Measurements from ENCODE around the gene NATD1. TPM values are rescaled to one million over a fixed set of nuclear protein-coding genes. Genes with fewer than 3 reads are reported as not detected.

The NATD1 gene
- total RNA-seq, 1 donor from 2014 or later, result 20.6 TPM

DNA sequence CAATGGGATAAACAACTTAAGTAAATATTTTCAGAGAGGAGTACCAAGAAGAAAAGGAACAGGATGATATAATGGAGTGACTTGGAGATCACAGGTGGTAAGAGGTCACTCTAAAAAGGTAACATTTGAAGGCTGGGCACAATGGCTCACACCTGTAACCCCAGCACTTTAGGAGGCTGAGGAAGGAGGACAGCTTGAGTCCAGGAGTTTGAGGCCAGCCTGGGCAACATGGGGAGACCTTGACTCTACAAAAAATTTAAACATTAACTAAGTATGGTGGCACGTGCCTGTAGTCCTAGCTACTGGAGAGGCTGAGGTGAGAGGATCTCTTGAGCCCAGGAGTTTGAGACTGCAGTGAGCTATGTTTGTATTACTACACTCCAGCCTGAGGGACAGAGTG is 35.9 kb downstream of the NATD1 start:
- no peak for DNase-seq (ENCODE audit: low spot score)

DNA sequence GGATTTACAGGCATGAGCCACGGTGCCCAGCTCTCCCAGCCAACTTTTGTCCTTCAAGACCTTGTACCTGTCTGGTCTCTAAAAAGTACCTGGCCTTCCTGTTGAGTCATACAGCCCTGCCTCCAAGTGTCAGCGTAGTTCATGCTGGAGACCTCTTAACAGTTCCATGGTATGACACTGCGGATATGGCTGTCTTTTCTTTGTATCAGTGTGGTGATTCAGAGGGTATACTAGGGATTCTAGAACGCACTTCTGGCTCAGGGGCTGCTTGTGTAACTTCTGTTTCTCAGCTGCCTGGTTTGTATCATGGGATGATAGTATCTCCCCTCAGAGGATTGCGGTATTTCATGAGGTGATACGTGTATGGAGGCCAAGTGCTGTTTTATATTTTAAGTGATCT is 37.3 kb downstream of the NATD1 start:
- DNase-seq (ENCODE audit: low spot score), result no peak

DNA sequence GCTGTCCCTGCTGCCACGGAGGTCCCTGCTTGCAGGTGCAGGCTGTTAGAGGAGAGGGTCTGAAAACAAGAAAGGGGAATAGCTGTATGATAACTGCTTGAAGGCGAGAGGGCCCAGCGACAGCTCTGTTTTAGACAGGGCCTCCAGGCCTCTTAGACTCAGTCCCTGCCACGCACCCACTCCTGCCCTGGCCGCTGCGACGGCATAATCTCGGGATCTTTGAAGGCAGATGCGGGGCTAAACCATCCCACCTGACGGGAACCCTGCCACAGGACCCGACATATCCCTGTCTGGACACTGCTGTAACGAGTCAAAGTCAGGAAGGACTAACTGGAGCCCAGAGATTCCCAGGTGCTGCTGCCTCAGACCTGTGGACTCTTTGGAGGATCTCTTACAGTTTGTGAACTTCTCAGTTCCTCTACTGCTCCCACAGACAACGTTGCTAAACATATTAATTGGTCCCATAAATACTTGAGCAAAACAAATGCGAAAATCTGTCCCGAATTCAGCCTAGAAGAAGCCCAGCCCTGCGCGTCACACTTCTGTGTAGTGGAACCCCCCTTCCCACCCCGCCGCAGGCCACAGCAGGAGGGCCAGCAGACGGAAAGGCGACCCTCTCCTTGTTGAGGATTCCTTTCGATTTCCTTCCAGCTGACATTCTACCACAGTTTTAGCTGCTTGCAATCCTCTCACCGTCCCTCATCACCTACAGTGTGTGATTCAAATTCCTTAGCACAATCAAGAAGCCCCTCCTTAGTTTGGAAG is 38.3 kb downstream of the NATD1 start:
- no peak for DNase-seq (ENCODE audit: low spot score)

DNA sequence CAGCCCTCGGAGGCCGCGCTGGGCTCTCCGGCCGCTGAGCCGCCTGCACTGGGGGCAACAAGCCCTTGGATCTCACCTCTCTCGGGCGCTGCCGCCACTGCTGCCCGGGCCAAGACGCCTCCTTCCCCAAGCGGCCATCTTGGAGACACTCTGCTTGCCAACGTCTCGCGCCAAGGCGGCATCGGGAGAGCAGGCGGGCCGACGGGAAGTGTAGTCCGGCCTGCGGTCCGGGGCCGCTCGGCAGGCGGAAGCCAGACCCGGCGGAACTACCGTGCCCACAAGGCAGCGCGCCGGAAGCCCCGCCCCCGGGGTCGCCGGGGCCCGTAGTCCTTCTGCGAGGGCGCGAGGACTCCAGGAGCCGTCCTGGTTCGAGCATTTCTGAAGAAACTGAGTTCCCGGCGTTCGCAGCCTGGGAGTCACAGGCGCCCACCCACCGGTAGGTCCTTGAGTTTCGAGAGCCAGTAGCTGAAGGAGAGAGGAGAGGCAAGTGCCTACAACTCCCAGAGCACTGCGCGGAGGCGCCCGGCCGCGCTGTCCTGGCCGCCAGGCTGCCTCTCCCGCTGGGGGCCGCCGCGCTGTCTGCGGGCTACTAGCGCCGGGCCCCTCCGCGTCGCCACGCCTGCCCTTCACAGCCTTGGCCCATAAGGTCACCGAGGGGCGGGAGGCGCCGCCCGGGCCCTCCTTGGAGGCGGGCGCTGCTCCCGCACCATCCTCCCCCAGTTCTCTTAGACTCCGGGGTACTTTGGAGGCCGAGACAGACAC is 39.0 kb downstream of the NATD1 start, which contains the start of gene TMEM11:
Gene TMEM11, minus strand, starts transcription at position 147 of the 762 bp plus-strand sequence. Its CDS starts 9 bp downstream, at position 138.
- peak; percentile 95 for DNase-seq (ENCODE audit: low spot score)

DNA sequence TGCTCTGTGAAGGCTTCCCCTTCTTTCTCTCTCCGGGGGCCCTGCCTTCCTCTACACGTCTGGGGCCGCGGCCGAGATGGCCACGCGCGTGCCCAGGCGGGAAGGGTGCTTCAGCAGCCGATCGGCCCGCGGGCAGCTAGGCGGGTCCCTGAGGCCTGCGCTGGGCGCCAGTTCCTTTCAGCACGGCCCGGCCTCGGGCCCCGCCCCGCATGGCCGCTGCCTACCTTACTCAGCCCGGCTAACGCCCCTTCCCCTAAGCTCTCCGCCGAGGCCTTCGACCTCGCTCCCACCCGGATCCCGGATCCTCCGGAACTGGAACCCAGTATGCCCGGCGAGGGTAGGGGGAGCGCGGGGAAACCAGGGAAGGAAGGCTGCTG is 39.6 kb downstream of the NATD1 start:
- peak; percentile 16 for DNase-seq (ENCODE audit: low spot score)

DNA sequence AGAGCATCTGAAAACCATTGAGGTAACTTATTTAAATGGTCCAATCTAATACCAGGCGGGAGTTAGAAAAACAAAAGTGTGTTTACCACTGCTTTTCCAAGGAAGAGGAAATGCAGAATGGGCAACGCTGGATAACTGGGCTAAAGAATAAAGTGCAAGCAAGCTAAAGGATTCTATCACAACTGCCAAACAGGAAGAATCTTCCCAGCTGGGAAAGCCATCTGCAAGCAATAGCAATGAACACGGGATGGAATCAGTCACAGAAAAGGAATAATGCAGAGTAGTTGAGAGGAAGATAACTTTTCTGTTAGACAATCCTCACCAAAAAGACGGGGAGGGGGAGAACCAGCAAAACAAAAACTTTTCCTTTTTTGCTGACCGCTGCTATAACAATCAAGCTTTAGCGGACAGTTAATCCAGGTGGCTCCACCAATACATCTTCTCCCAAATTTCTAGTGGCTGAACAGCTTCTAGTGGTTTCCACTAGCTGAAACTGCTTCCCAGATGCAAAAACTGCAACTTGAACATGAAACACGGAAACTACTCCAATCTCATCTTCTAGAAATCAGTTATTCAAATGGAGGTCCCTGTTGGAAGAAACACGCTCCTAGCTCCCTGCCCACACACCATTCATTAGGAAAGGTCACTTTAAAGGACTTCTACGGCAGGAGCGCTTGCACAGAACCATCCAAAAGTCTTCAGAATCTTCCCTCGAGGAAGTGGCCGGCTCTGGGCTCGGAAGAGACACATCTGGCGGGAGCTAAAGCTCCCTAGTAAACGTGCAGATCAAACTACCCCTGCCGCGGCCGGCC is 40.2 kb downstream of the NATD1 start:
- no peak for DNase-seq (ENCODE audit: low spot score)

DNA sequence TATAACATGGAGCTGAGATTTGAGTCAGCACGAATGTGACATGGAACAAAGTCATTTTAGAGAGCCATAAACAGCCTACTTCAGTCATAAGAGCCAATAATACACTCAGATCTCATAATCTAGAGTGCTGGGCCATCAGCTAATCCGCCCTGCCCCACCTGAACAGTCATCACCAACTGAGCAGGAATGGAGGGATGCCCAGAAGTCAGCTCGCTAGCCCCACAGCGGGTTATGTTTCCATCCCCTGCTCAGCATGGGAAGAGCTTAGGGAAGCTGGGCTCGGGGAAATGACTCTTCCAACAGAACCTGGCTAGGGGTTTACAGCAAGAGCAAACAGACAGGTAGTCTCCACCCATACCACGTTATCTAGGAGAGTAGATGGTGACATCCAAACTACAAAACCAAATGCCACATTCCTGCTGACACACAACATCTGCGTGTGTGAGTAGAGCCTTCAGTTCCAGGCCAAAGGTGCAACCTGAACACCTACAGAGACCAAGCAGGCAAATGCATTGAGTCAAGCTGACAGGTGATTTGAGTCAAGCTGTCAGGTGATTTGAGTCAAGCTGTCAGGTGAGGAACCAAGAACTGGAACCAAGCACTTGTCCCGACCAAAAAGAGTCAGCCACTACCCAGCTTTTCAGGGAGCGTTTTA is 41.3 kb downstream of the NATD1 start:
- DNase-seq (ENCODE audit: low spot score), result no peak

DNA sequence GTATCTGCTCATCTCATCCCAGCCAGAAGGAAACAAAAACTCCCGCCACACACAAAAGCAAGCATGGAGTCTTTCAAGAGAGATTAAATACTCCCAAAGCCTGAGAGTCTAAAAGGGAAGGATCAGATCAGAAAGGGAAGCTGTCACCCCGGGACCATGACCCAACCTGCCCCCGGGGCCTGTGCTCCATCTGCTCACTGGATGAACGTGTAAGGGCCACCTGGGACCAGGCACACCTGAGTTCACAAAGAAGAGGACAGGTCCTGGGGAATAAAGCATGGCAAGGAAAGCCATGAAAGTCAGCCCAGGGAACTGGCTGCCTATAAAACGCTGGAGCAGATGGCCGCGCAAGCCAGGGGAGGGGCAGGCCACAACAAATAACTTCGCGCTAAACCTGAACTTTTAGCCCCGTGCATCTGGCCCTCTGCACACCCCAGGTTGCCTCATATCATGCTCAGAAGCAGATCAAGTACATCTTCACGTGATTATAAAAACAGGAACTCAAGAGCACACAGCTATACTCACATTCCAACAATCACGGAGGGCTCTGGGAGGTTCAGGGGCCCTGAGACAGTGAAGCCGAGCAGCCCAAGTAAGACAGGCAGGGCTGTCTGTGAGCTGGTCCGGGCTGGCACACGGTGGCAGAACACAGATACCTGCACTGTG is 42.7 kb downstream of the NATD1 start:
- no peak for DNase-seq (ENCODE audit: low spot score)

DNA sequence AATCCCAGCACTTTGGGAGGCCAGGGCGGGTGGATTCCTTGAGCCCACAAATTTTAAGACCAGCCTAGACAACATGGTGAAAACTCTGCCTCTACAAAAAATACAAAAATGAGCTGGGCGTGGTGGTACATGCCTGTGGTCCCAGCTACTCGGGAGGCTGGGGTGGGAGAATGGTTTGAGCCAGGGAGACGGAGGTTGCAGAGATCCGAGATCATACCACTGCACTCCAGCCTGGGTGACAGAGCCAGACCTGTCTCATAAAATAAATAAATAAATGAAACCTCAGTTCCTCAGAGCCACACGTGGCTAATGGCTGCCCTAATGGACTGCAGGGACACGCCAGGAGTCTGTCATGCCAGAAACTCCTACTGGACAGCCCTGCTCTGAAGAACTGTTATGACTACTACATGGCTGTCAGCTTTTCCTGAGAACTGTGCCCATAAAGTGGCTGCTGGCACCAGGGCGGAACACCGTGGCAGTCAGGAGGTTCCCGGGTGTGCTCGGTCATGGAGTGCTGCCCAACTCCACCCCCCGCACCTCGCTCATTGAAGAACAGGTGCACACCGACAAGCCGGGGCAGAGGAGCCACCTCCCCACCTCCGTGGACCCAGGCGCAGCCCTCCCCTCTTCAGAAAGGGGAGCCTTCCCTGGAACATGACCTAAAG is 43.6 kb downstream of the NATD1 start:
- DNase-seq (ENCODE audit: low spot score), result no peak

DNA sequence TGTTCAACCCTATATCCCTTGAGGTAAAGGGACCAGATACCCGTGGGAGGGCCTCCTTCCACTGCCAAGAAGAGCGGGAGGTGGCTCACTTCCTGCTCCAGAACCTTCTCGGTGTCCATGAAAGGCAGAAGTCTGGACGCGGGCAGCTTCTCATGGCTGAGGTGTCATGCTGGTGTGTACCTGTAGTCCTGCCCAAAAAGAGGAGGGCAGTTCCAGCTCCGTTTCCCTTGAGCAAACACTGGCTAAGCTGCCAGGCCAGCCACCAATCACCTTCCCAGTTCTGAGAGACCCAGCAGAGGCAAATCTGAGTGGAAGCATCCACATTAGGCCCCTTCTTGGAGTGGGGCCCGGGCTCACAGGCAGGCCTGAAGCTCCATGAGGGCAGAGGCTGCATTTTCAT is 44.9 kb downstream of the NATD1 start:
- DNase-seq (ENCODE audit: low spot score), result no peak

DNA sequence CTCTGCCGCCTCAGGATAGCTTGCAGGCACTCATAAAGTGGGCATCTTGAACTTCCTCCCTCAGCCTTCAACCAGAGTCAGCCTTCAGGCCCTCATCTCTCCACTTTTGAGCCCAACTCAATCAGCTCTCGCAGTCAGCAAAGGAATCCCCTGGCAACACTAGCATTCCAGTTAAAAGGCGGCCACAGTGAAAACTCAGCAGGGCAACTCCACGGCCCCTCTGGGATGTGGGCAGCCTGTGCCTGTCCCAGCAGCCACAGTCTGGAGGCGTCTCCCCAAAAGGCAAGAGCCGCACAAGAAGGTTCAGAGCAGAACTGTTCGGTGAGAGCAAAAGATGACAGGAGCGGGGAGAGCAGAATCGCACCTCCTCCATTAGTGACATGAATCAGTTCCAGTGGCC is 48.3 kb downstream of the NATD1 start:
- no peak for DNase-seq (ENCODE audit: low spot score)

DNA sequence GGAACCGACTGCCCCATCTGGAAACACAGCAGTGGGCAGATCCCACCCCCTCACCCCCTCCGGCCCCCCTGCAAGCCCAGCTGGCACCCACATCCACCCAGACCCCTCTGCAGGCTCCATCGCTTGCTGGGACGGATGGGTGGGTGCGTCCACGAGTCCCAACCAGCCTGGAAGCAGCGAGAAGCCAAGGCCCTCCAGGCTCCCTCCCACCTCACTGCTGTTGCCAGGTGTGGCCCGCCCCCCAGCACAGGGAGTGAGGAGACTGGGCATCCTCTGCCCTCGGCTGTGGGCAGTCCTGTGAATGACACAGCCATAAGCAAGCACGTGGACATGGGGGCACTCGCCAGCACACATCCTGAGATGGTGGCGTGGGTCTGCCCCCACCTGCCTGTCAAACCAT is 50.7 kb downstream of the NATD1 start:
- DNase-seq (ENCODE audit: low spot score), result no peak

DNA sequence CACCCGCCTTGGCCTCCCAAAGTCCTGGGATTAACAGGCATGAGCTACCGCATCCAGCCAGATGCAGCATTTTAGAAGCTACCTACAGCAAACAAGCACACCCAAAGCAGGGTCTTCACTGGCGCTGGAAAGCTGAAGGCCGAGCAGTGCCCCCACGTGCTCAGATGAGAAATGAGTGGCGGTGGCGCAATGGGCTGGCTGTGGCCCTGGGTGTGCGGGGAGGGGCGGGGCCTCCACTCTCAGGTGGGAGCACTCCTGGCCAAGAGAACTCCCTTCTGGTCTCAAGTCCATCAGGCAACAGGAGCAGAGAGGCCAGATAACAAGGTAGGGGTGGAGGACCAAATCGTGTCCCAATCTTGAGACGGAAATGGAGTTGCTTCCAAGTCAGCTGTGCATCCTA is 51.3 kb downstream of the NATD1 start:
- DNase-seq (ENCODE audit: low spot score), result no peak

DNA sequence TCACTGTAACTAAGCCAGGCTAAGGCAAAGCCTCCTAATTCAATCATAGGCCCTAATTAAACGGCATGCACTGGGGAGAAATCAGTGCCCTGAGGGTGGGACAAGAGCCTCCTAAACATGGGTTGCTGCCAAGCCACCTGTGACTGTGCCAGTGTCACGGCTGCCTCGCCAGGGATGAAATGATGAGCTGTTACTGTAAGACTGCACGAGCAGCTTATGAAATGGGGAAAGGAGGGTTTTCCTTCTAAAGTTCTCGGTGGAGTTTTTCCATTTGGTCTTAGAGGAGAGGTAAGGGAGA is 52.0 kb downstream of the NATD1 start:
- DNase-seq (ENCODE audit: low spot score), result no peak

DNA sequence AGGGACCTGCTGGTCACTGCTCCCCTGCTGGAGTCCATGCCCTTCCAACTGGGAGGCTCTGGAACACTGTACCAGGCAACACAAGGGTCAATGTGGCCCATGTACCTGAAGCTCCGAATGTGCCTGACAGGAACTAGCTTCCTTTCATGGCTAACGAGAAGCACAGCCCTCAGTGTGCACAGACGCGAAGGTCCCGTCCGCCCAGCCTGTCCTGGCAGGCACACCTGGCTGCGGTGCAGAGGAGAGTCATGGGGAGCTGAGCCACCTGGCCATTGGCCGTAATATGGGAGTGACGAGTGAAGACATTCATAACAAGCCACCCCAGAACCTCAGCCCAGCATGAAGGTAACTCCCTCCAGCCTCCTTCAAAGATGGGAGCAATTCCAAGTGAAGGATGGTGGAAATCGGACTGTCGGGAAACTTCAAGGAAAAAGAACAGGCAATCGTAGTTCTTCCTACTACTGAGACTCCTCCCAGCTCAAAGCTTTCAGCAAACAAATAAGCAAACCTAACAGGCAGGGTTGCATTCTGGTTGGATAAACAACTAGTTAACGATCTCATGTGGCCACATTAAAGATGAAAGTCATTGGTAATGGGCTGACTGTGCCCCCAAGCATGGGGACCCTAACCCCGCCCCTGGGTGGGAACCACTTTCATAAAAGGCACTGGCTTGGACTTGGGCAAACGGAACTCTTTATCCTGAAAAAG is 52.5 kb downstream of the NATD1 start:
- no peak for DNase-seq (ENCODE audit: low spot score)

DNA sequence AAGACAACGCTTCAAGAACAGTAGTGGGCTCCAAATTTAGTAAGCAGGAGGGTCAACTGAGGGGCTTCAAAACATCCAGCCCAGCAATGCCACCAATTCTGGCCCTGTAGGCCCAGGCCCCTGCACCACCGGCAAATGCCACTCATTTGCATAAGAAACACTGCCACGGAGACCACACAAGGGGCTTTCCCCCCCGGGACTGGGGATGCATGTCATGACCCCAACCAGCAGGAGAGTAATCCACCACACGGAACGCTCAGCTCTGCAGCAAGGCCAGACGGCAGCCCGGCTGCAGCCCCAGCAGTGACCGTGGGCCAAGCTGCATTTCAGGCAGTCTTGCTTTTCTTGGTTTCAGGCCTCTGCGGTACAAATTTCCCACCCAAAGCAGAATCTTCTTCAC is 53.4 kb downstream of the NATD1 start:
- DNase-seq (ENCODE audit: low spot score), result no peak

DNA sequence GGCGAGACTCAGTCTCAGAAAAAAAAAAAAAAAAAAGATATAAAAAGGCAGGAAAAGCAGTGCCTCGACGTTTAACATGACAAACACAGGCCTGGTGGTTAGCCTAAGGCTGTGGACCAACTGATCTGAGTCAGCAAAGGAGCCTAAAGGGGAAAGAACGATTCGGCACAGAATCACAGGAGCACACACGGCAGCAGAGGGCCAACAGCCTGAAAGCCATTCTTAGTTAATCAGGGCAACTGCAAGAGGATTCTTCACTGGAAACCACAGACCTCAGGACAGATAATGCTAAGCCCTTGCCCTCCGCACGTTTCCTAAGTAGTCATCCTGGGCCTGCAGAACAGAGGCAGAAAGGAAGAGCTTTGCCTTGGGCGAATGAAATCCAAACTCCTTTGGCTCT is 53.9 kb downstream of the NATD1 start:
- DNase-seq (ENCODE audit: low spot score), result no peak

DNA sequence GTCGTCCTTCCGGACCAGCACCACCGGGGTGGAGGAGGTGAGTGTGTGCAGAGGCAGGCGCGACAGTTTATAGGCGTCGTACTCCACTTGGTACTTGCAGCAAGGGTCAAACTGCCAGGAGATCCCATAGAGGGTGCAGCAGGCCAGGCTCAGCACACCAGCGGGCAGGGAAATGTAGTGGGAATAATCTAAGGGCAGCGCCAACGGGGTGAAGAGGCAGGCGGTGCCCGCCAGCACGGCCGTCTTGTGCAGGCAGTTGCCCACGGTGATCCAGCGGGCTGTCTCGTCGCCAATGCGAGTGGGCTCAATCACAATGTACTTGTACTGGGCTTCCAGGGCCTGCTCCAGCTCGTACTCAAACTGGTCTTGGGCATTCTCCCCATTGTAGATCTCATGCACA is 54.8 kb downstream of the NATD1 start:
- no peak for DNase-seq (ENCODE audit: low spot score)

DNA sequence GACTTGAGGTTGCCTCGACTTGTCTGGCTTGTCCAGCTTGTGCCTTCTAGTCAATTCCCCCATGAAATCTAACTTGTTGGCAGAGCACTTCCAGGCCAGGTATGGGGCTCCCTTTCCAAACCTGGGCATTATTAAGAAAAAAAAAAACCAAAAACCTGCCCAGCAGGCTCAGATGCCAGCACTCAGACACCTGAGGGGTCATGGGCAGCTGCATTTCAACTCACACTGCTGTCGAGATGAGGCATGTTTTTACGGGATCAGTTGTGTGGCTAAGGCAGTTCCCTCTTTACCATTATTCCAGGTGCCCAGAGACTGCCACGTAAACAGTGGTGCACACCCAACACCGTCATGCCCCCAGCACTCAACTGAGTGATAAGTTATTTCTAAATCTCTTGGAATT is 57.1 kb downstream of the NATD1 start:
- DNase-seq (ENCODE audit: low spot score), result no peak

DNA sequence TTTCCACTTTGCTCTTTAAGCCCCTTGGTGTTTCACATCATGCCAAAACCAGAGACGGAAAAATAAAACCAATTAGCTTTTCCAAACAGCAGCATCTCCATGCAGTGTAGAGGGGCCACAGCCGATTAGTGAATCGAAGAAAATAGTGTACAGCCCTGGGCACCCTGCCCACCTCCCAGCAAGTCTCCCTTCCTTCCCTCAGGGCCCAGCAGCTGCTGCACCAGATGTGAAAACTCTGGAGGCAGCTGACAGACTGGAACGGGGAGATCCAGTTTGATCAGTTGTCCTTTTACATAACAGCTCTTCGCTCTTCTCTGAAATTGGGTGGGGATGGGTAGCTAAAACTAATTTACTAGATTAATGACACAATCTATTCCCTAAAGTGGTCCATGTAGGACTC is 58.5 kb downstream of the NATD1 start:
- no peak for DNase-seq (ENCODE audit: low spot score)
